GM18861 (cell line): Measurements from ENCODE around the gene NLN.
"Not testable (repeated sequence)": the region's sequence is repeated elsewhere in the genome, so short reads cannot be mapped to it uniquely, and the experiment has no call there.

Source experiments
- ATAC-seq: cut with Tn5 transposase; IDR thresholded peaks from one replicate; pipeline ENCODE4 v1.9.1; 2021; ENCODE audit not compliant: unreplicated experiment

The NLN gene

GRCh38 chr5:65828022-65828896 lies 106.3 kb downstream of the NLN start:
- ATAC-seq, result no peak

DNA sequence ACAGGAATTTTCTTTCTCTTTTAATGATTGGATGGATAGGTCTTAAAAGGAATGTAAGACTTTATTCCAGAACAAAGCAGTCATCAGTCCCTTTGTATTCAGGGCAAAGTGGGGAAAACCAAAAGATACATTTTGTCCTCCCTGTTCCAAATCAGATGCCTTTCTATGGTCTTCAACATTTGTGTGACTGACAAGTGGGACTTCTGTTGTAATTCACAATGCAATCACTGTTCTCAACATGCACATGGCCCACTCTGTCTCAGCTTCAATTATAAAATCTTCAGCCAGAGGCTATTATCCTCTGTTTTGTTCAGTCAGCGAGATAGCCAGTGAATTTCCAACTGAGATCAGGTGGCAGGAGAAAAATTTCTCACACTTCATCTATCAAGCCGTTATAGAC lies 108.9 kb downstream of the NLN start:
- no peak for ATAC-seq

DNA sequence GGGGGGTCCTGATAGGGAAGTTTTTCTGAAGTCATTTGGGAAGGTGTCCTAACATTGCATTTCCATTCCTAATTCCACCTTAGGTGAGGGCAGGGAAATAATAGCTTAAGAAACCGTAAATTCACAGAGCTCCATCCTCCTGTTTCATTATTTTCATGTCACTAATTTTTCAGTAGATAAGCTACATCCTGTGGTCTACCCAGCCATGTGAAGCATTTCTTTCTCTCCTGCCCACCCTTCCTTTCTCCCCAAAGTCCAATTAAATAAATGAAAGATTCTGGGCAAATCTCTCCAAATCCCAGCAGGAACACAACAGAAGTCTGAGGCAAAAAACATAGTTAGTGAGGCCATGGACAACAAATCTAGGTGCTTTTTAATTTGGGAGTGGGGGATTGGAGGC lies 109.3 kb downstream of the NLN start:
- no peak for ATAC-seq

- no peak for ATAC-seq
These were observed 110.1 kb downstream of the NLN start for GRCh38 chr5:65832152-65832551.

DNA sequence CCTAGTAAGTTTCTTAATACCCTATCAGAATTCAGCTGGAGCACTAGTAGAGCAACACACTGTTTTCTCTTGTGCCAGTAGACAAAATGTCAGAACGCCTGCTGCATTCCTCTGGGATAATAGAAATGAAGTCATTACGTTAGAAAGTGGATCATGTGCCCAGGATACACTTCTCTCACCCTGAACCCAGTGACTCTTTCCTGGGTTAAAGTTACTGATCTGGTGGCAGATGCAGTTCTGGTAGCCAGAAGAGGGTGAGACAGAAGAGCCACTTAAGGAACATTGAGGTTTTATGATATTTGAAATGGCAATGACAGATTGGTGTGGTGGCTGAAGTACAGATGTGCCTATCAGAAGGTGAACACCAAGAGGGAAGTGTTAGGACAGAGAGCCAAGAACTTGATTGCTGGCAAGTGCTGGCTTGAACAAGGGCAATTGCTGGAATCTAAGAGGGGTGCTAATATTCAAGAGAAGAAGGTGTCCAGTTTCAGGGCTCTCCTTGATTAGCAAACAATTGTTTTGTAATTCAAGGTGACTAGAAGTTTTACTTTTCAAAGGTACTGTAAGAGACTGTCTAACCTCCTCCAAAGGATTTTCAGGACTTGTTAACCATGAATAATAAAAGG lies 110.7 kb downstream of the NLN start:
- ATAC-seq, result no peak

DNA sequence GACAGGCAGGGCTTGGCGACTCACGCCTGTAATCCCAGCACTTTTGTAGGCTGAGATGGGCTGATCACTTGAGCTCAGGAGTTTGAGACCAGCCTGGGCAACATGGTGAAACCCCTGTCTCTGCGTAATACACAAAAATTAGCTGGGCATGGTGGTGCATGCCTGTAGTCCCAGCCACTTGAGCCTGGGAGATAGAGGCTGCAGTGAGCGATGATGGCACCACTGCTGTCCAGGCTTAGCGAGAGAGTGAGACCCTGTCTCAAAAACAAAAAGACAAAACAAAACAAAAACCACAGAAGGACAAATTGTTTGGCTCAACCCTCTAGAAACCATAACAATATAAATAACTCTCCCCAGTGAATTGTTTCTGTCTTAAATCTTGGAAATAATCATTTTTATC lies 111.8 kb downstream of the NLN start:
- no peak for ATAC-seq

- no peak for ATAC-seq
These were observed 112.3 kb downstream of the NLN start for GRCh38 chr5:65834306-65834705.

DNA sequence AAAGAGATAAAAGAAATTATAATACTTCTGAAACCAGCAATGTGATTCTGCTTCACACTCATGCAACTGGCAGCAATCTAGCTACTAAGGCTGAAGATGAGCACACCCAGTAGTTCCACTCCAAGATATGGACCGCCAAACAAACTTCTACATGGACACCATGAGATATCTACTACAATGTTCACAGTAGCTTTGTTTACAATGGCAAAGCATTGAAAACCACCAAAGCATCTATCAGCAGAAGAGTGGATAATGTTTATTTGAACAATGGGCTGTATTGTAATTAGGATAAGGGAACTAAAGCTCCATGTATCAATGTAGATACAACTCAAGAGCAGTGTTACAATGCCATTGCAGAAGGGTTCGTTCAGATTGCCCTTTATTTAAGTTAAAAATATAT lies 113.2 kb downstream of the NLN start:
- ATAC-seq, result no peak

DNA sequence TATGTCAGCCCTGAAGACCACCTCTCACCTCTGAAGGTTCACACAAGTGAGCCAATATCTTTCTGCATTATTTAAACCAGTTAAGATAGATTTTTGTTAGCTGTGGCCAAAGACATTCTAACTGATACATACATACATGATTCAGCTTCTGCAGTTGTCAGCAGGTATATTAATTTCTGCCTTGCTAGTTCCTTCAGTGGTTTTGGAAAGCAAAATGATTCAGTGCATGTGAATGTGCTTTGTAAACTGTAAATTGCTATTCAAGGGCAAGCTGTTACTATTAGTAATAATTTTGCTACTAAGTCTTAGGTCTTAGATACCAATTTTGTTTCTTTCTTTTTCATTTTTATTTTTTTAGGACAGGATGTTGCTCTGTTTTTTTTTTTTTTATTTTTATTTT lies 115.1 kb downstream of the NLN start:
- ATAC-seq, result no peak

DNA sequence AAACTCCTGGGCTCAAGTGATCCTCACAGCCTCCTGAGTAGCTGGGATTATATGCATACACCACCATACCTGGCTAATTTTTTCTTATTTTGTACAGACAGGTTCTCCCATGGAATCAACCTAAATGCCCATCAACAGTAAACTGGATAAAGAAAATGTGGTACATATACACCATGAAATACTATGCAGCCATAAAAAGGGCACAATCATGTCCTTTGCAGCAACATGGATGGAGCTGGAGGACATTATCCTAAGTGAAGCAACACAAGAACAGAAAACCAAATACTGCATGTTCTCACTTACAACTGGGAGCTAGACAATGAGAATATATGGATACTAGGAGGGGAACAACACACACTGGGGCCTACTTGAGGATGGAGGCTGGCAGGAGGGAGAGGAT lies 117.2 kb downstream of the NLN start:
- ATAC-seq, result not testable (repeated sequence)

DNA sequence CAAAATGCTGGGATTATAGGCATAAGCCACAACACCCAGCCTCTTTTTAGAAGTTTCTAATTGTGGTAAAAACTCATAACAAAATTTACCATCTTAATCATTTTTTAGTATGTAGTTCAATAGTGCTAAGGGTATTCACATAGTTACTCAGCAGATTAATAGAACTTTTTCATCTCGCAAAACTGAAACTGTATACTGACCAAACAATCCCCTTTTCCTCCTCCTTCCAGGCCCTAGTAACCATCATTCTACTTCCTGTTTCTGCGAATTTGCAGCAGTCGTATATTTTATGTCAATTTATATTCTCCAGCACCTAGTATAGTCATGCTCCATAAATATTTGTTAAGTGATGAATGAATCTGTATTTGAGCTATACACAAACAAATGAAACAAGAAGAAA lies 118.1 kb downstream of the NLN start:
- no peak for ATAC-seq

GRCh38 chr5:65844763-65845162 lies 122.8 kb downstream of the NLN start:
- not testable (repeated sequence) for ATAC-seq

DNA sequence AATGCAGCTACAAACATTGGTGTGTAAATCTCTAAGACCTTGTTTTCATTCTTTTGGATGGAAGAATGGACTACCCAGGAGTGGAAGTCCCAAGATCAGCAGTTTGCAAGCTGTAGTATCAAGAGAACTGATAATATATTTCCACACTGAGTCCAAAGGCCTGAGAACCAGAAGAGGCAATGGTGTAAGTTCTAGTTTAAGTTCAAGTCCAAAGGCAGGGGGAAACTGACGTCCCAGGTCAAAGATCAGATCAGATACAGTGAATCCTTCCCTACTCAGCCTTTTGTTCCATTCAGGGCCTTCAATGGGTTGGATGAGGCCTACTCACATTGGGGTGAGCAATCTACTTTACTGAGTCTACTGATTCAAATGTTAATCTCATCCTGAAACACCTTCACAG lies 124.1 kb downstream of the NLN start:
- no peak for ATAC-seq

- ATAC-seq, result not testable (repeated sequence)
These were observed 125.0 kb downstream of the NLN start for GRCh38 chr5:65847019-65847418.

DNA sequence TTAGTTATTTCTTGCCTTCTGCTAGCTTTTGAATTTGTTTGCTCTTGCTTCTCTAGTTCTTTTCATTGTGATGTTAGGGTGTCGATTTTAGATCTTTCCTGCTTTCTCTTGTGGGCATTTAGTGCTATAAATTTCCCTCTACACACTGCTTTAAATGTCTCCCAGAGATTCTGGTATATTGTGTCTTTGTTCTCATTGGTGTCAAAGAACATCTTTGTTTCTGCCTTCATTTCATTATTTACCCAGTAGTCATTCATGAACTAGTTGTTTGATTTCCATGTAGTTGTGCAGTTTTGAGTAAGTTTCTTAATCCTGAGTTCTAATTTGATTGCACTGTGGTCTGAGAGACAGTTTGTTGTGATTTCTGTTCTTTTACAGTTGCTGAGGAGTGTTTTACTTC lies 127.9 kb downstream of the NLN start:
- not testable (repeated sequence) for ATAC-seq

DNA sequence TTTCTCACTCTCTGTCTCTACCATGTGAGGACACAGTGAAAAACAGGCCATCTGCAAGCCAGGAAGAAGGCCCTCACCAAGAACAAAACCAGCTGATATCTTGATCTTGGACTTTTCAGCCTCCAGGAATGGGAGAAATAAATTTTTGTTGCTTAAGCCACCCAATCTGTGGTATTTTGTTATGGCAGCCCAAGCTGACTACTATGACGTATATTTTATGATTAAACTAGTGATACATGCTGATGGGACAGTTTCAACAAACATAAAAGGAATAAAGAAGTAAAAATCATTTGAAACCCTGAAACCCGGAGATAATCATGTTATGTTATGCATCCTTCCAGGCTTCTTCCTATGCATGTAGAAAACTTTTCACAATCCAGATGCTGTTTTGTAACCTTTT lies 132.9 kb downstream of the NLN start:
- ATAC-seq, result no peak

DNA sequence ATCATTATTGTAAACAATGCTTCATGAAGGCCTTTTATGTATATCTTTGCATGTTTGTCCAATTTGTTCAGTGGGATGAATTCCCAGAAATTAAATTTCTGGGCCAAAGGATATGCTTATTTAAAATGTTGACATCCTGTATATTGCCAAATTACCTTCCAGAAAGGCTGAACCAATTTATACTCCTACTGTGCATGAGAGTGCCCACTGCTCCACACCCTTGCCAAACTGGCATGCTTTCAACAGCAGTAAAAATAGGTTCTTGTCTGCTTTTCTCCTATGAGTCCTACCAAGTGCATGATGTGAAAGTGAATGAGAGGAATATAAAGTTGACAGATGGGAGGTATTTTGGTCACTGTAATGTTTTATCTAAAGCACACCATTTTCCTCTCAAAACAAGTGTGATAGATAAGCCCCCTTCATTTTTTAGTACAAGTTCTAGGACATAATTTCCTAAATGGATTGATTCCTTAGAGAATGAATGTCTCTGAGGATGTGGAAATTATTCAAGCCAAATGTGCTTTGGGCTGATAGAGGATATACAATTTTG lies 133.8 kb downstream of the NLN start:
- ATAC-seq, result no peak

DNA sequence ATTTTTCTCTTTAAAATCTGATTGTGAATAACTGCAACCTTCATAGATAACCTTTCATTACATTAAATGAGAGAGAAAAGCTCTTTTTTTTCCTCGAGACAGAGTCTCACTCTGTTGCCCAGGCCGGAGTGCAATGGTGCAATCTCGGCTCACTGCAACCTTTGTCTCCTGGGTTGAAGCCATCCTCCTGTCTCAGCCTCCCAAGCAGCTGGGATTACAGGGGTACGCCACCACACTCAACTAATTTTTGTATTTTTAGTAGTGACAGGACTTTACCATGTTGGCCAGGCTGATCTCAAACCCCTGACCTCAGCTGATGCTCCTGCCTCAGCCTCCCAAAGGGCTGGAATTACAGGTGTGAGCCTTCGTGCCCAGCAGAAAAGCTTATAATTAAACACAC lies 134.5 kb downstream of the NLN start:
- no peak for ATAC-seq

- ATAC-seq, result no peak
These were observed 136.3 kb downstream of the NLN start for GRCh38 chr5:65858316-65858715.

GRCh38 chr5:65861830-65862241 lies 139.8 kb downstream of the NLN start:
- no peak for ATAC-seq

- no peak for ATAC-seq
These were observed 140.4 kb downstream of the NLN start for GRCh38 chr5:65862384-65862783.

DNA sequence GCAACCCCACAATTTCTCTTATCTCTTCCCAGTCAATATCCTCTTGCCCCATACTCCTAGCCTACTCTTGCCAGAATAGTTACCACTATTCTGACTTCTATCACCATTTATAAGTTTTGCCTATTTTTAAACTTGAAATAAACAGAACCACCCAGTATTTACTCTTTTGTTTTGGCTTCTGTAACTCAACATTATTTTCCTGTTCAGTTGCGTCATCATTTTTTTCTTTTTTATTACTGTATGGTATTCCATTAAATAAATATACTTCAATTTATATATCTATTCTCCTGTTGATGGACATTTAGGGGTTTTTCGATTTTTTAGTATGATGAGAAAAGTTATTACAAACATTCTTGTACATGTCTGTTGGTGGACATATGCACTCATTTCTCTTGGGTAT lies 141.7 kb downstream of the NLN start:
- ATAC-seq, result no peak
